ENCODE data around the gene BICRA. TPM values are rescaled to one million over a fixed set of nuclear protein-coding genes. Genes with fewer than 3 reads are reported as not detected.
"Not testable (repeated sequence)": the region's sequence is repeated elsewhere in the genome, so short reads cannot be mapped to it uniquely, and the experiment has no call there.

The BICRA gene
- polyA plus RNA-seq, 1 donor (not counting 4 experiments of a cell fraction or from before 2014, with no cell fraction given) = 0.42 TPM

DNA sequence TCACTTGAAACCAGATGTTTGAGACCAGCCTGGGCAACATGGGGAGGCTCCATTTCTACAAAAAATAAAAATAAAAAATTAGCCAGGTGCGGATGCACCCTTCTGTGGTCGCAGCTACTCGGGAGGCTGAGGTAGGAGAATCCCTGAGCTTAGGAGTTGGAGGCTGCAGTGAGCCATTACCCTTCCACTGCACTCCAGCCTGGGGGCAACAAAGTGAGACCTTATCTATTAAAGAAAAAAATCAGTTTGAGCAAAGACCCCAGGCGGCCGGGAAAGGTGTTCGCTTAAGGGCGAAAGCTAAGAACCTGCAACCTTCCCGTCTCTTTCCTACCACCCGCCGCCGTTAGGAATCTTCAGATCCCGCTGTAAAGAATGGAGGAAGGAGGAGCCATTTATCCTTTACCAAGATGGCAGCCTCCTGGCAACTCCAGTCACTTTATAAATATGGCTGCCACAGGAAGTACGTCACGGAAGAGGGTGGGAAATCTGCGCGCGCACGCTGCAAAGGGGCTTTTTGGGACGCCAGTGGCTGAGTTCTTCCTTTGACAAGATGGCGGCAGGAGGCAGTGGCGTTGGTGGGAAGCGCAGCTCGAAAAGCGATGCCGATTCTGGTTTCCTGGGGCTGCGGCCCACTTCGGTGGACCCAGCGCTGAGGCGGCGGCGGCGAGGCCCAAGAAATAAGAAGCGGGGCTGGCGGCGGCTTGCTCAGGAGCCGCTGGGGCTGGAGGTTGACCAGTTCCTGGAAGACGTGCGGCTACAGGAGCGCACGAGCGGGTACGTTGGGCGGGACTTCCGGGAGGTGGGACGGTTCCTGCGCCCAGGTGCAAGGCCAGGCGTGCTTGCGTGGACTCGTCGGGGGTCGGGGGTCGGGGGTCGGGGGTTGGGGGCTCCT, 136.3 kb downstream of the BICRA start, which contains the start of gene NOP53:
NOP53 (plus strand) TSS at position 537 of the 892 bp plus-strand sequence; CDS start at position 551, 14 bp downstream.
- Histone ChIP-seq H3K4me3 (ENCODE audit: control insufficient read depth in 2 of 3, extremely low read depth in 1 of 3, insufficient read depth in 2 of 3, low read depth in 1 of 3, low read length in 3 of 3) (peak within 1 kb of the TSS; percentile 66 to 80 (median 76)), H3K4me2 (ENCODE audit: control insufficient read depth, extremely low read depth, insufficient read depth, low read depth, low read length) (peak within 1 kb of the TSS; percentile 80), H3K9me3 (ENCODE audit: control insufficient read depth, low read depth, low read length) (no peaks in the 10 kb centered on the region), H3K27ac (ENCODE audit: control insufficient read depth, insufficient read depth, low read length) (peak within 1 kb of the TSS; percentile 93), H3K27me3 (ENCODE audit: control insufficient read depth, extremely low read depth, insufficient read depth, low read length) (no peaks in the 10 kb centered on the region), H3K4me1 (ENCODE audit: control insufficient read depth, extremely low read depth, insufficient read depth, low read length) (peaks cover 35% of the 10 kb centered on the region), H3K36me3 (ENCODE audit: control insufficient read depth in 2 of 2, extremely low read depth in 1 of 2, insufficient read depth in 2 of 2, low read length in 2 of 2) (peaks cover 16 to 28% of the 10 kb centered on the region in 2 experiments), H3K9ac (ENCODE audit: control insufficient read depth, extremely low read depth, insufficient read depth, low read length) (peak within 1 kb of the TSS; percentile 93), H4K20me1 (ENCODE audit: control insufficient read depth, extremely low read depth, insufficient read depth, low read length) (no peaks in the 10 kb centered on the region), H3K9me1 (ENCODE audit: control insufficient read depth, extremely low read depth, insufficient read depth, low read length) (no peaks in the 10 kb centered on the region), H3K79me2 (ENCODE audit: control insufficient read depth, insufficient read depth, low read length) (peaks cover 38% of the 10 kb centered on the region), H2AFZ (ENCODE audit: control insufficient read depth, low read length) (no peak within 1 kb of the TSS)
- peak; percentile 34 for FAIRE-seq
- dilution Hi-C loops (cut with MboI; ENCODE audit: extremely low pct_ligation_motif_present, low sequenced_read_pairs) = no loop called here
- peak; percentile 74 for DNase-seq (ENCODE audit: low read depth, low spot score)
- TF ChIP-seq EZH2 (IDR thresholded peaks at IDR 0.05; ENCODE audit: low read length) = no peak
- TF ChIP-seq, protein P1, sequence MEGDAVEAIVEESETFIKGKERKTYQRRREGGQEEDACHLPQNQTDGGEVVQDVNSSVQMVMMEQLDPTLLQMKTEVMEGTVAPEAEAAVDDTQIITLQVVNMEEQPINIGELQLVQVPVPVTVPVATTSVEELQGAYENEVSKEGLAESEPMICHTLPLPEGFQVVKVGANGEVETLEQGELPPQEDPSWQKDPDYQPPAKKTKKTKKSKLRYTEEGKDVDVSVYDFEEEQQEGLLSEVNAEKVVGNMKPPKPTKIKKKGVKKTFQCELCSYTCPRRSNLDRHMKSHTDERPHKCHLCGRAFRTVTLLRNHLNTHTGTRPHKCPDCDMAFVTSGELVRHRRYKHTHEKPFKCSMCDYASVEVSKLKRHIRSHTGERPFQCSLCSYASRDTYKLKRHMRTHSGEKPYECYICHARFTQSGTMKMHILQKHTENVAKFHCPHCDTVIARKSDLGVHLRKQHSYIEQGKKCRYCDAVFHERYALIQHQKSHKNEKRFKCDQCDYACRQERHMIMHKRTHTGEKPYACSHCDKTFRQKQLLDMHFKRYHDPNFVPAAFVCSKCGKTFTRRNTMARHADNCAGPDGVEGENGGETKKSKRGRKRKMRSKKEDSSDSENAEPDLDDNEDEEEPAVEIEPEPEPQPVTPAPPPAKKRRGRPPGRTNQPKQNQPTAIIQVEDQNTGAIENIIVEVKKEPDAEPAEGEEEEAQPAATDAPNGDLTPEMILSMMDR (optimal IDR thresholded peaks at IDR 0.05 in 1 of 3, IDR thresholded peaks at IDR 0.05 in 1 of 3, conservative IDR thresholded peaks at IDR 0.05 in 1 of 3; ENCODE audit: extremely low read depth in 1 of 3, insufficient read depth in 2 of 3, low read length in 3 of 3) = no peak

- peak overlapping the region; percentile 93 for H3K9ac ChIP-seq (ENCODE audit: control insufficient read depth, extremely low read depth, insufficient read depth, low read length)
- H2AFZ ChIP-seq (ENCODE audit: control insufficient read depth, low read length); FAIRE-seq; H3K9me1 ChIP-seq (ENCODE audit: control insufficient read depth, extremely low read depth, insufficient read depth, low read length); H4K20me1 ChIP-seq (ENCODE audit: control insufficient read depth, extremely low read depth, insufficient read depth, low read length); dilution Hi-C loops (cut with MboI; ENCODE audit: extremely low pct_ligation_motif_present, low sequenced_read_pairs); H3K27me3 ChIP-seq (ENCODE audit: control insufficient read depth, extremely low read depth, insufficient read depth, low read length); H3K9me3 ChIP-seq (ENCODE audit: control insufficient read depth, low read depth, low read length); DNase-seq (ENCODE audit: low read depth, low spot score): not testable (repeated sequence)
- peaks cover 23 to 37% of the 10 kb centered on the region in 2 experiments for H3K36me3 ChIP-seq (ENCODE audit: control insufficient read depth in 2 of 2, extremely low read depth in 1 of 2, insufficient read depth in 2 of 2, low read length in 2 of 2)
- peaks cover 46% of the 10 kb centered on the region for H3K79me2 ChIP-seq (ENCODE audit: control insufficient read depth, insufficient read depth, low read length)
- peak overlapping the region; percentile 62 for H3K4me2 ChIP-seq (ENCODE audit: control insufficient read depth, extremely low read depth, insufficient read depth, low read depth, low read length)
- peaks cover 35% of the 10 kb centered on the region for H3K4me1 ChIP-seq (ENCODE audit: control insufficient read depth, extremely low read depth, insufficient read depth, low read length)
- H3K4me3 ChIP-seq (ENCODE audit: control insufficient read depth in 2 of 3, extremely low read depth in 1 of 3, insufficient read depth in 2 of 3, low read depth in 1 of 3, low read length in 3 of 3) = peak overlapping the region; percentile 66 to 80 (median 76)
- peak overlapping the region; percentile 93 for H3K27ac ChIP-seq (ENCODE audit: control insufficient read depth, insufficient read depth, low read length)
These were observed 137.2 kb downstream of the BICRA start for GRCh38 chr19:47746129-47746528.

Data from keratinocyte (primary cell).